Right kidney (tissue), 1 donor: ENCODE measurements around the gene MECP2.

Experiments
- DNase-seq: peaks from one replicate; pipeline ENCODE4 v3.0.0-alpha.2; 2016

MECP2 gene

DNA sequence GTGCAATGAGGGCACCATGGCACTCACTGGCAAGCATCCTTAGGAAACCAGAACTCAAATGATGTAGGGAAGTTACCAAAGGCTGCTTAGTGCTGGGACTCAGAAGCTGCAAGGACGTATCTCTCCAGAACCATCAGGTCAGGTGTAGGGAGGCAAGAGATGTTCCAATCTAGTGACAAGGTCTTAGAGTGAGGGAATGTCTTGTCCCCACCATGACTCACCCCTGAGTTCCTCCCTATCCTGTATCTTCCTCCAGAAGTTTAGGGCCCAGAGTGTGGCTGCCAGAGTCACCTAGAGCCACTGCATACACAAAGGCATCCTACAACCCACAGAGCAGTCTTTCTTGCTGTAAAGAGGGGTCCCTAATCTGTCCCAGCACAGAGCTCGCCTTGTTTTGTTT lies 63.7 kb downstream of the MECP2 start:
- DNase-seq, result no peak

GRCh38 chrX:154032653-154033052 lies 64.9 kb downstream of the MECP2 start:
- DNase-seq, result no peak

DNA sequence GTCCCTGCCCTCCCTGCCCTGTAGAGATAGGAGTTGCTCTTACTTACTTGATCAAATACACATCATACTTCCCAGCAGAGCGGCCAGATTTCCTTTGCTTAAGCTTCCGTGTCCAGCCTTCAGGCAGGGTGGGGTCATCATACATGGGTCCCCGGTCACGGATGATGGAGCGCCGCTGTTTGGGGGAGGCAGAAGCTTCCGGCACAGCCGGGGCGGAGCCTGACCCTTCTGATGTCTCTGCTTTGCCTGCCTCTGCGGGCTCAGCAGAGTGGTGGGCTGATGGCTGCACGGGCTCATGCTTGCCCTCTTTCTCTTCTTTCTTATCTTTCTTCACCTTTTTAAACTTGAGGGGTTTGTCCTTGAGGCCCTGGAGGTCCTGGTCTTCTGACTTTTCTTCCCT lies 65.4 kb downstream of the MECP2 start:
- DNase-seq, result no peak

DNA sequence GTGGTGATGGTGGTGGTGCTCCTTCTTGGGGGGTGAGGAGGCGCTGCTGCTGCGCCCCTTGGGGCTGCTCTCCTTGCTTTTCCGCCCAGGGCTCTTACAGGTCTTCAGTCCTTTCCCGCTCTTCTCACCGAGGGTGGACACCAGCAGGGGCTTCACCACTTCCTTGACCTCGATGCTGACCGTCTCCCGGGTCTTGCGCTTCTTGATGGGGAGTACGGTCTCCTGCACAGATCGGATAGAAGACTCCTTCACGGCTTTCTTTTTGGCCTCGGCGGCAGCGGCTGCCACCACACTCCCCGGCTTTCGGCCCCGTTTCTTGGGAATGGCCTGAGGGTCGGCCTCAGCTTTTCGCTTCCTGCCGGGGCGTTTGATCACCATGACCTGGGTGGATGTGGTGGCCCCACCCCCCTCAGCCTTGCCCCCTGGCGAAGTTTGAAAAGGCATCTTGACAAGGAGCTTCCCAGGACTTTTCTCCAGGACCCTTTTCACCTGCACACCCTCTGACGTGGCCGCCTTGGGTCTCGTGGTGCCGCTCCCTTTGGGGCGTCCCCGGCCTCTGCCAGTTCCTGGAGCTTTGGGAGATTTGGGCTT lies 66.7 kb downstream of the MECP2 start:
- no peak for DNase-seq

DNA sequence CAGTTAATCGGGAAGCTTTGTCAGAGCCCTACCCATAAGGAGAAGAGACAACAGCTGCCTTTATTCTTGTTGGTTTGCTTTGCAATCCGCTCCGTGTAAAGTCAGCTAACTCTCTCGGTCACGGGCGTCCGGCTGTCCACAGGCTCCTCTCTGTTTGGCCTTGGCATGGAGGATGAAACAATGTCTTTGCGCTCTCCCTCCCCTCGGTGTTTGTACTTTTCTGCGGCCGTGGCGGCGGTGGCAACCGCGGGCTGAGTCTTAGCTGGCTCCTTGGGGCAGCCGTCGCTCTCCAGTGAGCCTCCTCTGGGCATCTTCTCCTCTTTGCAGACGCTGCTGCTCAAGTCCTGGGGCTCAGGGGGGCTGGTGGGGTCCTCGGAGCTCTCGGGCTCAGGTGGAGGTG lies 67.3 kb downstream of the MECP2 start:
- no peak for DNase-seq

GRCh38 chrX:154029439-154029838 lies 68.1 kb downstream of the MECP2 start:
- no peak for DNase-seq

GRCh38 chrX:154028502-154029184 lies 68.9 kb downstream of the MECP2 start:
- no peak for DNase-seq

DNA sequence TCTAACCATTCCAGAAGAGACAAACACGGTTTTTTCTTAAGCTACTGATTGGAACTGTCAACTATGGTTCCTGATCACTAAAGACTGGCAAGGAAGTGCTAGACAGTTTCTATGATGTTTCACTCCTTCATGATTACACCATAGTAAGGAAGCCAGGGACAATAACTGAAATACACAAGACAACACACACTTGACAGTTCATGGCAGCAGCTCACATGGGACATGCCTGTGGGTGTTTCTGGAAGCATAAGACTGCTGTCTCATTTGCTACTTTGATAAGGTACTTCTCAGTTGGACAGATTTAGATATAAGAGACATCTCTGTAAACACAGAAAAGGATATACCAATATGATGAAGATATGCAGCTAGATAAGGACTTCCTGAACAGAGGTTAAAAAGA lies 69.5 kb downstream of the MECP2 start:
- no peak for DNase-seq

GRCh38 chrX:154027022-154027402 lies 70.5 kb downstream of the MECP2 start:
- no peak for DNase-seq

DNA sequence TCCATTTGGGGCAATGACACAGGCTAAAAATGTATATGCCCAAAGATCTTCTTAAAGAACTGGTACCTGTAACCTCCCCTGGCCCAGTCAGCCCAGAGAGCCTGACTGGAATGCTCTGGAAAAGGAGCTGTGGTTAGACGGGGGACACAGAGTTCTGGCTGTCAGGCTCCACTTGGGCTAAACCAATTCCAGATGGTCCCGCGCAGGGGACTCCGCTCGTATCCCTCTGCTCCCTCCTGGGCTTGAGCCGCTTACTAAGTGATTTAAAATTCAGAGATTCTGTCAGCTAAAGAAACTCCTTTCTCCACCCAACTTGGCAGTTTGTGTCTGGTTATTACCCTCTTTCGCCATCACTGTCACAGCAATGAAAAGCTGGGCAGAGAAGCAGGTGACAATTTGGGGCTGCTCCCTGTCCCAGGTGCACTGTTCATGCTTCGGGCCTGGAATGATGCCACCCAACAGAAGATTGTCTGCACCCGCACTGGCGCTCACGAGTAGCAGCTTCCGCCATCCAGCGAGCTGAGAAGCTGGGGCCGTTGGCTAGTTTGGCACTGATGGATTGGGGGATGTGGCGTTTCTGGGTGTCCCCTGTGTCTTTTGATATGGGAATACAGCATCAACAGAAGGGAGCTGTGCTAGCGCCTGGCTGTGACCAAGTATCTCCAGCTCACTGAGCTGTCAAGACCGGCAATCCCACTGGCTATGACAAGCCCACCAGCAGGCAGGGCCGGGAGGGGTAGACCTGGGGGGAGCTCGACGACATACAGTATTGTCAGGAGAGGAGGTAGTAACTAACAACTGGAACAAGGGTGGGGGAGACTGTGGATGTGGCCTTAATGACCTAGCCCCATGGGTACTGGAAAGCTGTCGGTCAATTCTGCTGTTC lies 71.1 kb downstream of the MECP2 start:
- no peak for DNase-seq

DNA sequence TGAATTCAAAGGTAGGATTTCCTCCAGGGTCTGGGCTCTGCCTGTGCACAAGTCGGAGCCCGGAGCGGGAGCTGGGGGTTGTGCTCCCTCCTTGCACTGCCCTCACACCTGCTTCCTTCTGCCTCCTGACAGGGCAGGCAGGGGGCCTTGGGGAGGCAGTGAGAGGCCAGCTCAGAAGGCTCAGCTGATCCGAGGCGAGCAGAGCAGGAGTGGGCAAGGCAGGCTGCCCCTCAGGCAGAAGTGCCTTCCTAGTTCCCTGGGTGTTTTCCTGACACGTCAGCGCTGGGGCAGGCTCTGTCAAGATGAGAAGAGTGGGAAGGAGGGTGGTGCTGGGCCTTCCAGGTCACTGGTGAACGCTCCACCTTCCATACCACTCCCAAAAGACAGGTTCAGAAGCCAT lies 72.3 kb downstream of the MECP2 start:
- DNase-seq, result no peak

DNA sequence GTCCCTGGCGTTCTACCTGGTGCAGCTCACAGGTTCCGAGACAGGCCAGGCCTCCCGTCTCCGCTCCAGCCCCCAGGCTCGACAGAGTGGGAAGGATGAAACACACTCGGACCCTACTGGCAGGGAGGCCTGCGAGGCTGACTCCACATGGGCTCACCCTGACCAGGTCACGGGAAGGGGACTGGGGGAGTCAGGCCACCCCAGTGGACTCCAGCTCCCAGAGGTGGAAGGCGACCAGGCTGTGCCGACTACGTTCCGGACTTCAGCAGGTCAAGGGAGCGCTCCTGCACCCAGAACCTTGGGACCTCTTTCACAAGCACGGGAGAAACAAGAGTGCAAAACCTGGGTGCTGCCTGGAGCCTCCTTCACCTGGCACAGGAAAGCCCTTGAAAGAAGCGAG lies 73.2 kb downstream of the MECP2 start:
- DNase-seq, result no peak

- no peak for DNase-seq
These were observed 74.1 kb downstream of the MECP2 start for GRCh38 chrX:154023276-154024000.

DNA sequence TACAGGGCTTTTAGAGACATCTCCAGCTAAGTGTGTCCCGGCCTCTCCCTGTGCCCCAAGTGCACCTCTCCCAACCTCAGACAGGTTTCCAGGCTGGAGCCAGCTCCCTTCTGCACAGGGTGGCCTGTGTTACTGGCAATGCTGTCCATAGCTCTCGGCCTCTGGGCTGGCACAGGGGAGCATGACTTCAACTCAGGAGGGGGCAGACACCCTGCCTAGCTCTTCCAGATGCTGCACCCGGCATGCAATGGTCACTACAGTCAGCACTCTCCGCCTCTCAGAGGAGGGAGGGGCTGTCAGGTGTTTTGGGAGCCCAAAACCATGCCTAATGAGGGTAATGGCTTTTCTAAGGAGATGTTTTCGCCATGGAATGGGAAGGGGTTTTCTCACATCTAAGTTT lies 75.4 kb downstream of the MECP2 start:
- no peak for DNase-seq

DNA sequence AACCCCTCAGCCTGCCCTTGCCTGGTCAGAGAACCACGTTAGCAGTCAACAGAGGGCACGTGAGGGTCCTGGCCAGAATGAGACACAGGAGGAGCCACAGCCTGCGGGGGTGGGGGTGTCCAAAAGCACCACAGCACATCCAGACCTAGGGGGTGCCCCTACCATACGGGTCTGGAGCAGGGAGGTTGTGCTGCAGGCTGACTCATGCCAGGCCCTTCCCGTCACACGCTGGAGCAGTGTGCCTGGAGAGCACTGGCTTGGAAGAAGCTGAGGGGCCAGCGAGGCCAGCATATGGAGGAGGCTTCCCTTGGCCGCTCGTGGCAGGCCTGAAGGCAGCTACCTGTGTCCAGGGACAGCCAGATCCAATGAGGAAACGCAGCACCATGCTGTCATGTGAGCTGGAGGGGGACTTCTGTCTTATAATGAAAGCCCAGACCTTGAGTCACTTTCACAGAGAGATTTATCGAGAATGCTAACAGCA lies 76.3 kb downstream of the MECP2 start:
- DNase-seq, result no peak

GRCh38 chrX:154020536-154021115 lies 76.9 kb downstream of the MECP2 start:
- no peak for DNase-seq

- DNase-seq, result peak; percentile 67
These were observed 77.6 kb downstream of the MECP2 start, which contains the start of gene IRAK1 for GRCh38 chrX:154019633-154020528. Gene IRAK1, minus strand, starts transcription at chrX:154019902. Its CDS starts 90 bp downstream, at chrX:154019812.

DNA sequence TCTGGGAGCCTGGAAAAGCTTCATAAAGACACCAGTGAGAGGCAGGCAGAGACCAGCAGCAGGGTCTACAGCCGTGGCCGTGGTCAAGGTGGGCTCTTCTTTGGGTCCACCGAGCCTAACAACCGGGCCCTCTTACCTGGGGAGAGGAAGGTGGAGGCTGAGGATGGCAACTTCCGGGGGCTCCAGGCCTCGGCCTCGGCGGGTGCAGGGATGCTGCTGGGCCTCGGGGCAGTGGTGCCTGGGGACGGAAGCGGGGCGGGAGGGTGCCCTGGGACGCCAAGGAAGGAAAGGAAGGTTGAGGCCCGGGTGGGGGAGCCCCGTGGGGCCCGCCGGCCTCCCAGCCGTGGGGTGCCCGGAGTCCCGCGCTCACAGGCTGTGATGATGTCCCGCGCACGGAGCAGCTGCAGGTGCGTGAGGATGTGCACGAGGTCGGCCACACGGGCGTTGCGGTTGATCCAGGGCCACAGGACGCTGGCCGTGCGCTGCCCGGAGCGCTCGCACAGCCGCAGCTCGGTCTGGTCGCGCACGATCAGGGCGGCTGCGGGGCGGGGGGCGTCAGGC lies 78.4 kb downstream of the MECP2 start:
- DNase-seq, result no peak

GRCh38 chrX:154018518-154019060 lies 78.9 kb downstream of the MECP2 start:
- DNase-seq, result no peak

DNA sequence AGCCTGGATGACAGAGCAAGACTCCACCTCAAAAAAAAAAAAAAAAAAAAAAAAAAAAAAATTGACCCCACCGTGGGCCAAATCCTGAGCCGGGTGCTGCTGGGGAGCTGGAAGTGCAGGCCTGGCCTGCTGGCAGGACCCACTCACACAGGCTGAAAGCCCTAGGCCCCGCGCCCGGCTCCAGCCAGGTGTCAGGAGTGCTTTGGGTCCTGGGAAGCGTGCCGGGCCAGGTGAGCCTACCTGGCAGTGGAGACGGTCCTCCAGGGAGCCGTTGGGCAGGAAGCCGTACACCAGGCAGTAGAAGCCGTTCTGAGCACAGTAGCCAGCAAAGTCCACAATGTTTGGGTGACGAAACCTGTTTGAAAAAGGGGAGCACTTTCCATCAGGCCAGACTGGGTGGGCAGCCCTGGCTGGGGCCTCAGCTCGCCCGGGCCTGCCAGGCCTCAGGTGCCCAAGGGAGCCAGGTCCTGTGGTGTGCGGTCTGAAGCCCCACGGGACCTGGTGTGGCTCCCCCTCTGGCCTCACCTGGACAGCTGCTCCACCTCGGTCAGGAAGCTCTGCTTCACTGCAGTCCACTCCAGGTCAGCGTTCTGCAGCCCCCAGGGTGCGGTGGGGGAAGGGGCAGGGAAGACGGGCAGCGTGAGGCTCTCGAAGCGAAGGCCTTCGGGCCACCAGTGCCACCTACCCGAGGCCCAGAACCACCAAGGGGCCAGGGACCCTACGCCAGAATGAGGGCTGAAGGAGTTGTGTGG lies 79.6 kb downstream of the MECP2 start:
- DNase-seq, result no peak
